Vagina (tissue), 2 donors: ENCODE data around the gene FDXACB1.

Experiments
- CTCF ChIP-seq, 3 experiments: fragments of 450-650 bp in 2 of 3; fragments of 200-600 bp in 1 of 3; sonication (generic) in 1 of 3; IDR thresholded peaks; one replicate each; pipeline ENCODE4 v1.5.1; 2017 to 2019; ENCODE audit warnings: antibody characterized with exemption in 3 of 3, mild to moderate bottlenecking in 2 of 3, moderate library complexity in 2 of 3
- POLR2A ChIP-seq, 2 donors: fragments of 450-650 bp; IDR thresholded peaks; one replicate each; pipeline ENCODE4 v1.6.1; 2017; ENCODE audit warnings: antibody characterized with exemption in 2 of 2, mild to moderate bottlenecking in 2 of 2, moderate library complexity in 2 of 2
- POLR2AphosphoS5 ChIP-seq, 2 donors: sonication (generic); formaldehyde crosslinking; IDR thresholded peaks; one replicate each; pipeline ENCODE4 v1.9.0; 2017; ENCODE audit warnings: antibody characterized with exemption in 2 of 2, mild to moderate bottlenecking in 2 of 2, low read depth in 1 of 2; ENCODE audit not compliant: insufficient read depth in 1 of 2

GRCh38 chr11:111871693-111872161 lies 7.2 kb downstream of the FDXACB1 start:
- TF ChIP-seq CTCF (IDR thresholded peaks at IDR 0.05) (no peak), POLR2A (IDR thresholded peaks at IDR 0.05) (no peak), POLR2AphosphoS5 (IDR thresholded peaks at IDR 0.05; ENCODE audit: insufficient read depth in 1 of 2, low read depth in 1 of 2) (no peak)
